HepG2 (cell line): ENCODE results near the gene PCIF1. TPM values are rescaled to one million over a fixed set of nuclear protein-coding genes. Genes with fewer than 3 reads are reported as not detected.
A peak's percentile ranks its signal among the peaks of the same experiment; 100 is the strongest.

Experiments
- BRD4 ChIP-seq: sonication (generic); formaldehyde crosslinking; IDR thresholded peaks from 2 replicates; pipeline ENCODE4 v1.4.0; 2020; ENCODE audit warnings: missing genetic modification reagents
- CBFB ChIP-seq: sonication (generic); formaldehyde crosslinking; IDR thresholded peaks from 2 replicates; pipeline ENCODE4 v1.4.0; 2020; ENCODE audit warnings: missing genetic modification reagents
- CBX2 ChIP-seq, 2 experiments: fragments of 200-600 bp in 1 of 2; sonication (generic); formaldehyde crosslinking in 1 of 2; IDR thresholded peaks; 2 replicates each; pipeline versions ENCODE4 v1.7.0 to v1.8.1; 2018 to 2022; ENCODE audit warnings: low read depth in 2 of 2, low read length in 1 of 2, mild to moderate bottlenecking in 1 of 2, missing genetic modification reagents in 1 of 2
- CCAR2 ChIP-seq: fragments of 200-400 bp; formaldehyde crosslinking; optimal IDR thresholded peaks from 2 replicates; pipeline ENCODE3; 2018; ENCODE audit warnings: low read depth, mild to moderate bottlenecking, low read length, moderate library complexity
- HDAC1 ChIP-seq: sonication (generic); formaldehyde crosslinking; IDR thresholded peaks from 2 replicates; pipeline ENCODE4 v1.5.1; 2020; ENCODE audit warnings: mild to moderate bottlenecking, missing genetic modification reagents
- HMG20A ChIP-seq: IDR thresholded peaks from 2 replicates; pipeline ENCODE4 v1.6.1; 2016; ENCODE audit warnings: borderline replicate concordance
- KAT2B ChIP-seq: fragments of 150-350 bp; IDR thresholded peaks from 2 replicates; pipeline ENCODE4 v1.6.1; 2014; ENCODE audit warnings: low read depth, low read length, borderline replicate concordance
- PHF21A ChIP-seq: sonication (generic); formaldehyde crosslinking; IDR thresholded peaks from 2 replicates; pipeline ENCODE4 v1.5.0; 2020; ENCODE audit warnings: mild to moderate bottlenecking, missing genetic modification reagents
- POGK ChIP-seq: sonication (generic); formaldehyde crosslinking; conservative IDR thresholded peaks from 2 replicates; pipeline ENCODE4 v1.8.0; 2022; ENCODE audit warnings: mild to moderate bottlenecking, moderate library complexity, missing genetic modification reagents
- REST ChIP-seq, 2 experiments: IDR thresholded peaks; 2 replicates each; pipeline ENCODE4 v1.6.1; 2011 to 2012; ENCODE audit warnings: low read length in 2 of 2, borderline replicate concordance in 1 of 2, low read depth in 1 of 2, mild to moderate bottlenecking in 1 of 2, moderate library complexity in 1 of 2
- SRSF1 ChIP-seq: fragments of 200-400 bp; formaldehyde crosslinking; optimal IDR thresholded peaks from 2 replicates; pipeline ENCODE3; 2017; ENCODE audit warnings: mild to moderate bottlenecking, low read depth, low read length, moderate library complexity
- TCF7 ChIP-seq: sonication (generic); IDR thresholded peaks from 2 replicates; pipeline ENCODE4 v1.6.1; 2016; ENCODE audit warnings: antibody characterized with exemption, low read depth
- TEAD3 ChIP-seq: optimal IDR thresholded peaks from 2 replicates; pipeline ENCODE3; 2016; ENCODE audit warnings: borderline replicate concordance
- TRIM24 ChIP-seq: sonication (generic); formaldehyde crosslinking; IDR thresholded peaks from 2 replicates; pipeline ENCODE4 v1.8.0; 2022; ENCODE audit warnings: mild to moderate bottlenecking, missing genetic modification reagents
- U2AF1 ChIP-seq: fragments of 200-400 bp; formaldehyde crosslinking; optimal IDR thresholded peaks from 2 replicates; pipeline ENCODE3; 2017; ENCODE audit warnings: mild to moderate bottlenecking, low read depth, low read length
- YEATS4 ChIP-seq: sonication (generic); formaldehyde crosslinking; IDR thresholded peaks from 2 replicates; pipeline ENCODE4 v1.4.0; 2020; ENCODE audit warnings: missing genetic modification reagents, borderline replicate concordance
- ZBTB14 ChIP-seq: sonication (generic); formaldehyde crosslinking; IDR thresholded peaks from 2 replicates; pipeline ENCODE4 v1.4.0; 2020; ENCODE audit warnings: missing genetic modification reagents
- ZBTB8A ChIP-seq: sonication (generic); formaldehyde crosslinking; IDR thresholded peaks from 2 replicates; pipeline ENCODE4 v1.4.0; 2020; ENCODE audit warnings: mild to moderate bottlenecking, low read depth, missing genetic modification reagents, borderline replicate concordance
- ZFP36L1 ChIP-seq: sonication (generic); formaldehyde crosslinking; IDR thresholded peaks from 2 replicates; pipeline ENCODE4 v1.8.0; 2022; ENCODE audit warnings: mild to moderate bottlenecking, missing genetic modification reagents, moderate library complexity
- ZFP41 ChIP-seq: sonication (generic); formaldehyde crosslinking; IDR thresholded peaks from 2 replicates; pipeline ENCODE4 v1.4.0; 2020; ENCODE audit warnings: mild to moderate bottlenecking, missing genetic modification reagents, borderline replicate concordance
- ZKSCAN8 ChIP-seq: IDR thresholded peaks from 2 replicates; pipeline ENCODE4 v1.6.1; 2016; ENCODE audit warnings: borderline replicate concordance, missing genetic modification reagents, missing compliant biosample characterization
- ZNF850 ChIP-seq: sonication (generic); formaldehyde crosslinking; conservative IDR thresholded peaks from 2 replicates; pipeline ENCODE4 v1.9.0; 2021; ENCODE audit warnings: mild to moderate bottlenecking, missing genetic modification reagents
- polyA plus RNA-seq, 8 experiments: library from polyadenylated mRNA; depleted of rRNA in 3 of 8; stranded (reverse) in 7 of 8; unstranded in 1 of 8; fragments of >200 nt; fragmentation: Illumina TruSeq in 4 of 8; extraction: Trizol in 4 of 8; gene quantifications; 2 replicates each; pipeline versions ENCODE4 v1.2.1 to v1.2.3, GENCODE V29; 2011 to 2016; ENCODE audit warnings: low read depth in 4 of 8, missing spikeins in 1 of 8, mixed read lengths in 1 of 8; ENCODE audit not compliant: insufficient read depth in 1 of 8
- total RNA-seq, 5 experiments: library from RNA; depleted of rRNA; stranded (reverse); fragments of >200 nt; fragmentation: Illumina TruSeq; extraction: Trizol; gene quantifications; 2 replicates each; pipeline ENCODE4 v1.2.3, GENCODE V29; 2016; ENCODE audit warnings: low read depth in 1 of 5

Gene PCIF1
- total and polyA plus RNA-seq, 2 of the 13 experiments (the other 11 are each of a cell fraction or from before 2014, with no cell fraction given), result 20.9 to 24.4 TPM

- TF ChIP-seq TEAD3 (CRISPR knock-in tag) (peak; percentile 87), KAT2B (no peak), TRIM24 (peak; percentile 87), SRSF1 (peak; percentile 99), ZFP36L1 (CRISPR knock-in tag) (peak; percentile 99), ZNF850 (0 out of 2 replicates have a peak, but pooled peaks have one; percentile 5), HDAC1 (CRISPR knock-in tag) (peak; percentile 100), ZBTB14 (CRISPR knock-in tag) (peak; percentile 77), CBFB (CRISPR knock-in tag) (peak; percentile 99), ZFP41 (CRISPR knock-in tag) (peak; percentile 93; the same call in 1 of the 2 replicates), REST (IDR thresholded peaks at IDR 0.05; ENCODE audit: borderline replicate concordance in 1 of 2, low read depth in 1 of 2, low read length in 2 of 2) (peak in 1 of 2 experiments; percentile 80; a peak in 2 of 4 replicates), U2AF1 (peak; percentile 95), CCAR2 (no peak), PHF21A (CRISPR knock-in tag) (peak; percentile 98), BRD4 (CRISPR knock-in tag) (peak; percentile 99), YEATS4 (CRISPR knock-in tag) (peak; percentile 100), HMG20A (CRISPR knock-in tag) (peak; percentile 69; the same call in 1 of the 2 replicates), ZBTB8A (peak; percentile 90; the same call in 1 of the 2 replicates), ZKSCAN8 (CRISPR knock-in tag) (peak; percentile 98), CBX2 (IDR thresholded peaks at IDR 0.05; ENCODE audit: low read depth, low read length) (no peak), CBX2 (CRISPR knock-in tag; IDR thresholded peaks at IDR 0.05; ENCODE audit: low read depth) (peak; percentile 41; the same call in 1 of the 2 replicates), POGK (peak; percentile 100), TCF7 (peak; percentile 49; the same call in 1 of the 2 replicates)
These were observed 43.2 kb upstream of the PCIF1 start, which contains the start of the genes CTSA and NEURL2 (continued) for GRCh38 chr20:45890985-45891983.
